Activated CD4-positive, alpha-beta T cell treated with anti-CD3 and anti-CD28 coated beads, Interleukin-2, amount 50 U/mL, for 4 hours (primary cell): ENCODE data around the gene MYL7.

Experiments used
- DNase-seq, 2 experiments: peaks; one replicate each; pipeline ENCODE4 v3.0.0-alpha.2; 2020

The MYL7 gene

GRCh38 chr7:44149571-44150465 is 8.7 kb upstream of the MYL7 start:
- no peak for DNase-seq

GRCh38 chr7:44148961-44149536 is 7.9 kb upstream of the MYL7 start:
- DNase-seq, result no peak

- no peak for DNase-seq
Measured at GRCh38 chr7:44148166-44148565, 7.0 kb upstream of the MYL7 start.

GRCh38 chr7:44147026-44147991 is 6.2 kb upstream of the MYL7 start:
- no peak for DNase-seq

- DNase-seq, result peak; percentile 49 to 54
Measured at GRCh38 chr7:44145969-44146911, 5.1 kb upstream of the MYL7 start.

- peak; percentile 55 to 63 for DNase-seq
Measured at GRCh38 chr7:44145479-44145968, 4.4 kb upstream of the MYL7 start.

GRCh38 chr7:44144968-44145478 is 3.9 kb upstream of the MYL7 start:
- no peak for DNase-seq

- no peak for DNase-seq
Measured at GRCh38 chr7:44144426-44144967, 3.4 kb upstream of the MYL7 start.

GRCh38 chr7:44143646-44144250 is 2.6 kb upstream of the MYL7 start:
- no peak for DNase-seq

- no peak for DNase-seq
Measured at GRCh38 chr7:44142028-44142427, 896 bp upstream of the MYL7 start.

- no peak for DNase-seq
Measured at GRCh38 chr7:44140341-44140740, 791 bp downstream of the MYL7 start.

GRCh38 chr7:44139311-44140010 is 1.7 kb downstream of the MYL7 start:
- DNase-seq, result no peak

GRCh38 chr7:44138698-44139097 is 2.4 kb downstream of the MYL7 start:
- no peak for DNase-seq

GRCh38 chr7:44136731-44137130 is 4.4 kb downstream of the MYL7 start:
- DNase-seq, result no peak

GRCh38 chr7:44134943-44135628 is 6.0 kb downstream of the MYL7 start:
- no peak for DNase-seq

GRCh38 chr7:44133295-44133694 is 7.8 kb downstream of the MYL7 start:
- DNase-seq, result no peak

- DNase-seq, result no peak
Measured at GRCh38 chr7:44132039-44132438, 9.1 kb downstream of the MYL7 start.

- DNase-seq, result no peak
Measured at GRCh38 chr7:44131173-44132029, 9.7 kb downstream of the MYL7 start.
